ENCODE results near the gene NEMF.
"Not testable (repeated sequence)": the region's sequence is repeated elsewhere in the genome, so short reads cannot be mapped to it uniquely, and the experiment has no call there.

Gene NEMF

GRCh38 chr14:49828640-49829039 is 23.9 kb downstream of the NEMF start:
- Mint-ChIP-seq H3K36me3 (peaks cover 35% of the 10 kb centered on the region), H3K27ac (no peak overlapping the region), H3K4me1 (no peaks in the 10 kb centered on the region), H3K9me3 (no peaks in the 10 kb centered on the region), H3K4me3 (no peak overlapping the region), H3K27me3 (no peaks in the 10 kb centered on the region)
- DNase-seq (ENCODE audit: low spot score in 2 of 2) (no peak), ATAC-seq (ENCODE audit: low read depth) (no peak)

DNA sequence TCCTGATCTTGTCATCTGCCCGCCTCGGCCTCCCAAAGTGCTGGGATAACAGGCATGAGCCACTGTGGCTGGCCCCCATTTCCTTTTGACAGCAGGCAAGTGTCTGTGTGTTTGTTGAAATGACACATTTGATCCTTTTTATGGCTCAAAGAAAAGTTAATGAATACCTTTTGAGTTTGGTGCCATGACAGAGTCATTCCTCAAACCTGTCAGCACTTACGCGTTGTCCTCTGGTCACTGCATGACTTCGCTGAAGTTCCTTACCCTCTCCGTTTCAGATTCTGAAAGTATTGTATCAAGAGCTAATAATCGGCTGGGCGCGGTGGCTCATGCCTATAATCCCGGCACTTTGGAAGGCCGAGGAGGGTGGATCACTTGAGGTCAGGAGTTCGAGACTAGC is 32.4 kb downstream of the NEMF start:
- Mint-ChIP-seq H3K4me1 (no peaks in the 10 kb centered on the region), H3K27me3 (no peaks in the 10 kb centered on the region), H3K9me3 (peaks cover 5% of the 10 kb centered on the region), H3K27ac (peak overlapping the region; percentile 50), H3K4me3 (no peak overlapping the region), H3K36me3 (peaks cover 42% of the 10 kb centered on the region)
- DNase-seq (ENCODE audit: low spot score in 2 of 2) (no peak), ATAC-seq (ENCODE audit: low read depth) (no peak)

- H3K9me3 Mint-ChIP-seq: peaks cover 8% of the 10 kb centered on the region
- DNase-seq (ENCODE audit: low spot score in 2 of 2) (no peak), ATAC-seq (ENCODE audit: low read depth) (no peak)
- H3K27me3 Mint-ChIP-seq: no peaks in the 10 kb centered on the region
- no peak overlapping the region for H3K4me3 Mint-ChIP-seq
- H3K36me3 Mint-ChIP-seq: peaks cover 45% of the 10 kb centered on the region
- peak overlapping the region; percentile 53 for H3K27ac Mint-ChIP-seq
- H3K4me1 Mint-ChIP-seq: no peaks in the 10 kb centered on the region
These were observed 35.7 kb downstream of the NEMF start for GRCh38 chr14:49816844-49817243.

DNA sequence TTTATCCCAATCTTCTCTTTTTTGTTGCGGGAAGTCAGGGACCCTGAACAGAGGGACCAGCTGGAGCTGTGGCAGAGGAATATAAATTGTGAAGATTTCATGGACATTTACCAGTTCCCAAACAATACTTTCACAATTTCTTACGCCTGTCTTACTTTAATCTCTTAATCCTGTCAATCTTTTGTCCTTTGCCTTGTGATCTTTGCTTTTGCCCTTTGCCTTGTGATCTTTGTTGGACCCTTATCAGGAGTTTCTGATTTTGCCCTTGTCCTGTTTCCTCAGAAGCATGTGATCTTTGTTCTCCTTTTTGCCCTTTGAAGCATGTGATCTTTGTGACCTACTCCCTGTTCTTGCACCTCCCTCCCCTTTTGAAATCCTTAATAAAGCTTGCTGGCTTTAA is 36.5 kb downstream of the NEMF start:
- H3K27me3 Mint-ChIP-seq; H3K4me1 Mint-ChIP-seq; DNase-seq (ENCODE audit: low spot score in 2 of 2); ATAC-seq (ENCODE audit: low read depth); H3K9me3 Mint-ChIP-seq; H3K4me3 Mint-ChIP-seq: not testable (repeated sequence)
- peaks cover 50% of the 10 kb centered on the region for H3K36me3 Mint-ChIP-seq
- peak overlapping the region; percentile 53 for H3K27ac Mint-ChIP-seq

DNA sequence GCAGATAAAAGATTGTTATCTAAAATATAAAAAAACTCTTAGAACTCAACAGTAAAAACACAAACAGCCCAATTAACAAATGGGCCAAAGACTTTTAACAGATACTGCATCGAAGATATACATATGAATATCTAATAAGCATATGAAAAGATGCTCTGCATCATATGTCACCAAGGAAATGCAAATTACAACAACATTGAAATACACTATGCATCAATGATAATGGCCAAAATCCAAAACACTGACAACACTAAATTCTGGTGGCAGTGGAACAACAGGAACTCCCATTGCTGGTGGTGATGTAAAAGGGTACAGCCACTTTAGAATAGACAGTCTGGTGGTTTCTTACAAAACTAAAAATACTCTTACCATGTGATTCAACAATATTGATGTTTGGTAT is 43.8 kb downstream of the NEMF start:
- Mint-ChIP-seq H3K9me3 (peaks cover 3% of the 10 kb centered on the region), H3K36me3 (peaks cover 32% of the 10 kb centered on the region), H3K27me3 (no peaks in the 10 kb centered on the region), H3K4me3 (no peak overlapping the region), H3K27ac (no peak overlapping the region), H3K4me1 (no peaks in the 10 kb centered on the region)
- DNase-seq (ENCODE audit: low spot score in 2 of 2) (no peak), ATAC-seq (ENCODE audit: low read depth) (no peak)

DNA sequence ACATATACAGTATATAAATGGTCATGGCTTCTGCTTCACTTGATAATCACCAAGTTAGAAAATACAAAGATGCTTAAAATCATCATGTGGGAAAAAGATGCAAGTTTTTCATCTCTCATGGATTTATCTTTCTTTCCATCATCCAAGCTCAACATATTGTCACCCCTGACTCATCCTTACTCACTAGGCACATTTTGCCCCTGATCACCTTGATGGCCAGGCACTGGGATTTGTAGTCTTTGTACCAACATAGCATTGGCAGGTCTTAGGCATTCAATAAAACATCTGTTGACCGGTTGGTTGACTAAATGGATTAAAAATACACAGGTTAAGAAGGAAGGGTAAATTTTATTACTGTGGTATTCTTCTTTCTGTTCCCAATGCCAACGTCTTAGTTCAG is 56.6 kb downstream of the NEMF start:
- H3K27ac Mint-ChIP-seq: peak overlapping the region; percentile 8
- peaks cover 23% of the 10 kb centered on the region for H3K36me3 Mint-ChIP-seq
- H3K4me3 Mint-ChIP-seq: no peak overlapping the region
- no peak for DNase-seq (ENCODE audit: low spot score in 2 of 2)
- H3K9me3 Mint-ChIP-seq: no peaks in the 10 kb centered on the region
- H3K4me1 Mint-ChIP-seq: no peaks in the 10 kb centered on the region
- no peak for ATAC-seq (ENCODE audit: low read depth)
- H3K27me3 Mint-ChIP-seq: no peaks in the 10 kb centered on the region

- H3K4me1 Mint-ChIP-seq: no peaks in the 10 kb centered on the region
- peak overlapping the region; percentile 76 for H3K27ac Mint-ChIP-seq
- ATAC-seq (ENCODE audit: low read depth) (no peak), DNase-seq (ENCODE audit: low spot score in 2 of 2) (no peak)
- H3K4me3 Mint-ChIP-seq: no peak overlapping the region
- H3K36me3 Mint-ChIP-seq: peaks cover 25% of the 10 kb centered on the region
- no peaks in the 10 kb centered on the region for H3K27me3 Mint-ChIP-seq
- H3K9me3 Mint-ChIP-seq: no peaks in the 10 kb centered on the region
These were observed 60.0 kb downstream of the NEMF start for GRCh38 chr14:49792618-49793017.

DNA sequence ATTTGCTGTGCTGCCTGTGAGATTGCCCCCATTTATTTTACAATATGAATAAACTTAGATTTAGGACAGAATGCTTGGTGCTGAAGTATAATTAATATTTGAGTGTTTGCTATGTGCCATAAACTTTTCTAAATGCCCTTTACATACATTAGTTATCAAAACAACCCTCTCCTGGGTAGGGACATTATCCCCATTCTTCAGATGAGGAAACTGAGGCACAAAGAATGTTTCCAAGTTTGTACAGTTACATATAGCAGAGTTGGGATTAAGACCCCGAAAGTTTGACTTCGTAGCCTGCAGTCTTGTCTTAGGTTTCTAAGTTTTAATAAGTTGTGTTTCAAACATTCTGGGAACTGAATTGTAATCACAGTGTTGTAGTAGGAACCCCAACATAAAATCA is 66.3 kb downstream of the NEMF start:
- ATAC-seq (ENCODE audit: low read depth): no peak
- H3K9me3 Mint-ChIP-seq: no peaks in the 10 kb centered on the region
- H3K27ac Mint-ChIP-seq: peak overlapping the region; percentile 51
- peaks cover 23% of the 10 kb centered on the region for H3K36me3 Mint-ChIP-seq
- no peaks in the 10 kb centered on the region for H3K27me3 Mint-ChIP-seq
- DNase-seq (ENCODE audit: low spot score in 2 of 2): no peak
- H3K4me3 Mint-ChIP-seq: no peak overlapping the region
- no peaks in the 10 kb centered on the region for H3K4me1 Mint-ChIP-seq

- H3K27me3 Mint-ChIP-seq: no peaks in the 10 kb centered on the region
- no peak for DNase-seq (ENCODE audit: low spot score in 2 of 2)
- H3K4me1 Mint-ChIP-seq: no peaks in the 10 kb centered on the region
- H3K4me3 Mint-ChIP-seq: no peak overlapping the region
- no peaks in the 10 kb centered on the region for H3K9me3 Mint-ChIP-seq
- ATAC-seq (ENCODE audit: low read depth): no peak
- H3K27ac Mint-ChIP-seq: no peak overlapping the region
- peaks cover 20% of the 10 kb centered on the region for H3K36me3 Mint-ChIP-seq
These were observed 69.1 kb downstream of the NEMF start for GRCh38 chr14:49783394-49784014.

GRCh38 chr14:49781040-49781439 is 71.5 kb downstream of the NEMF start:
- H3K27me3 Mint-ChIP-seq; H3K4me1 Mint-ChIP-seq; H3K4me3 Mint-ChIP-seq; H3K9me3 Mint-ChIP-seq; DNase-seq (ENCODE audit: low spot score in 2 of 2); ATAC-seq (ENCODE audit: low read depth): not testable (repeated sequence)
- H3K36me3 Mint-ChIP-seq: peaks cover 22% of the 10 kb centered on the region
- peak overlapping the region; percentile 77 for H3K27ac Mint-ChIP-seq

DNA sequence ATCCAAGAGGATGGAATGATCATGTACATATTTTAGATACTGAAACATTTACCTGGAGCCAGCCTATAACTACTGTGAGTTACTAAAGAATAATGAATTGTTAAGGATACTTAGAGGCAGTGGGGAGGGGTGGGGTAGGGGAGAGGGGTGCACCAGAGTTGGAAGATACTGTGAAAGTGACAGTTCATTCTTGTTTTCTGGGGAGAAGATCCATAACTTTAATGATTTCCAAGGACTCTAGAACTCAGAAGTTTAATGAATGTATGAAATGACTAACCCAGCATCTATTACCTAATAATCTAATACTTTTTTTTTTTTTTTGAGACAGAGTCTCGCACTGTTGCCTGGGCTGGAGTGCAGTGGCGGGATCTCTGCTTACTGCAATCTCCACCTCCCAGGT is 74.2 kb downstream of the NEMF start:
- no peak overlapping the region for H3K4me3 Mint-ChIP-seq
- H3K27ac Mint-ChIP-seq: no peak overlapping the region
- ATAC-seq (ENCODE audit: low read depth) (no peak), DNase-seq (ENCODE audit: low spot score in 2 of 2) (no peak)
- H3K9me3 Mint-ChIP-seq: no peaks in the 10 kb centered on the region
- H3K27me3 Mint-ChIP-seq: no peaks in the 10 kb centered on the region
- peaks cover 27% of the 10 kb centered on the region for H3K36me3 Mint-ChIP-seq
- H3K4me1 Mint-ChIP-seq: no peaks in the 10 kb centered on the region

- Mint-ChIP-seq H3K36me3 (peaks cover 16% of the 10 kb centered on the region), H3K4me1 (peaks cover 6% of the 10 kb centered on the region), H3K4me3 (no peak overlapping the region), H3K9me3 (no peaks in the 10 kb centered on the region), H3K27ac (peak overlapping the region; percentile 28), H3K27me3 (no peaks in the 10 kb centered on the region)
- ATAC-seq (ENCODE audit: low read depth): no peak
- no peak for DNase-seq (ENCODE audit: low spot score in 2 of 2)
These were observed 78.5 kb downstream of the NEMF start for GRCh38 chr14:49774106-49774505.

GRCh38 chr14:49771691-49772090 is 80.9 kb downstream of the NEMF start:
- not testable (repeated sequence) for H3K27ac Mint-ChIP-seq; DNase-seq (ENCODE audit: low spot score in 2 of 2); H3K27me3 Mint-ChIP-seq; ATAC-seq (ENCODE audit: low read depth); H3K4me3 Mint-ChIP-seq; H3K9me3 Mint-ChIP-seq
- Mint-ChIP-seq H3K36me3 (peaks cover 11% of the 10 kb centered on the region), H3K4me1 (peaks cover 13% of the 10 kb centered on the region)

- Mint-ChIP-seq H3K4me3 (peak overlapping the region; percentile 17), H3K36me3 (peaks cover 7% of the 10 kb centered on the region), H3K27me3 (no peaks in the 10 kb centered on the region), H3K27ac (peak overlapping the region; percentile 38), H3K9me3 (no peaks in the 10 kb centered on the region), H3K4me1 (peaks cover 13% of the 10 kb centered on the region)
- DNase-seq (ENCODE audit: low spot score in 2 of 2) (no peak), ATAC-seq (ENCODE audit: low read depth) (no peak)
These were observed 82.3 kb downstream of the NEMF start for GRCh38 chr14:49770212-49770817.

DNA sequence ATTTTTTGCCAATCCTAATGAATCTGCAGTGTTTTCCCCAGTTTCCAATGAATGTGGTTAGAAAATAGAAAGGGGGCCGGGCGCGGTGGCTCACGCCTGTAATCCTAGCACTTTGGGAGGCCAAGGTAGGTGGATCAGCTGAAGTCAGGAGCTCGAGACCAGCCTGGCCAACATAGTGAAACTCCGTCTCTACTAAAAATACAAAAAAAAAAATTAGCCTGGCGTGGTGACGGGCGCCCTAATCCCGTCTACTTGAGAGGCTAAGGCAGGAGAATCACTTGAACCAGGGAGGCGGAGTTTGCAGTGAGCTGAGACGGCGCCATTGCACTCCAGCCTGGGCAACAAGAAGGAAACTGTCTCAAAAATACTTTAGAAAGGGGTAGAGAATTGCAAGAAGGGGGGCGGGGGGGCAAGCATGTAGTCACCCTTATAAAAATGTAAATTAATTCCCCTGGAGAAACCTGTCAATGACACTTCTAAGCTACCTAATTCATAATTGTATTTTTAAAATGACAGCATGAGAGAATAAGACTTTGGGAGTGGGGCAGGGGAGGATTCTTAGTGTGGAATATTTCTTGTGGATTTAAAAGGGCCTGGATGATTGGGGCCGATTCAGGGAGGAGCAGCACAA is 82.9 kb downstream of the NEMF start:
- Mint-ChIP-seq H3K4me1 (peaks cover 13% of the 10 kb centered on the region), H3K36me3 (peaks cover 2% of the 10 kb centered on the region), H3K9me3 (no peaks in the 10 kb centered on the region), H3K4me3 (peak overlapping the region; percentile 93), H3K27ac (peak overlapping the region; percentile 96), H3K27me3 (no peaks in the 10 kb centered on the region)
- no peak for ATAC-seq (ENCODE audit: low read depth)
- no peak for DNase-seq (ENCODE audit: low spot score in 2 of 2)
